H1 (cell line): ENCODE results near the gene DENND4C. TPM values are rescaled to one million over a fixed set of nuclear protein-coding genes. Genes with fewer than 3 reads are reported as not detected.

Experiments used
- CTCF ChIA-PET: fragments of 300-600 bp; sonication (Branson Sonifier 250); formaldehyde crosslinking; loops from one replicate; lab custom pipeline; 2021; ENCODE audit not compliant: partially characterized antibody; lab: Charles Lee
- POLR2A ChIA-PET: fragments of 300-600 bp; sonication (Branson Sonifier 250); formaldehyde crosslinking; loops from one replicate; lab custom pipeline; 2021; ENCODE audit warnings: inconsistent platforms; ENCODE audit not compliant: partially characterized antibody; lab: Charles Lee
- DNase-seq, 2 experiments: peaks; one replicate each; pipeline versions ENCODE4 v3.0.0 to v3.0.0-alpha.2; 2010 to 2022; ENCODE audit warnings: low spot score in 2 of 2, low read depth in 1 of 2, mixed read lengths in 1 of 2
- FAIRE-seq: peaks from 2 replicates; lab custom pipeline; 2011; peaks lifted over from hg19 to GRCh38; lab: Jason Lieb, UNC
- H2AFZ ChIP-seq: 2 replicates; pipeline ENCODE4 v1.8.1; 2012; ENCODE audit warnings: low read length, inconsistent platforms
- H2AK5ac ChIP-seq: 2 replicates; pipeline ENCODE4 v1.6.1; 2013; ENCODE audit warnings: low read depth, low read length
- H2BK120ac ChIP-seq: replicated peaks from 2 replicates; pipeline ENCODE3; 2013; ENCODE audit warnings: low read depth, low read length, inconsistent platforms
- H2BK12ac ChIP-seq: 2 replicates; pipeline ENCODE4 v1.6.1; 2013; ENCODE audit warnings: low read depth, low read length
- H2BK15ac ChIP-seq: 2 replicates; pipeline ENCODE4 v1.6.1; 2013; ENCODE audit warnings: low read length
- H2BK20ac ChIP-seq: 2 replicates; pipeline ENCODE4 v1.6.1; 2013; ENCODE audit warnings: low read length
- H2BK5ac ChIP-seq: 2 replicates; pipeline ENCODE4 v1.6.1; 2013; ENCODE audit warnings: low read depth, low read length
- H3K14ac ChIP-seq: 2 replicates; pipeline ENCODE4 v1.6.1; 2013; ENCODE audit warnings: inconsistent platforms; ENCODE audit not compliant: insufficient read length
- H3K18ac ChIP-seq: 2 replicates; pipeline ENCODE4 v1.6.1; 2013; ENCODE audit warnings: low read length; ENCODE audit errors: extremely low read depth
- H3K23ac ChIP-seq: 2 replicates; pipeline ENCODE4 v1.6.1; 2013; ENCODE audit warnings: inconsistent platforms; ENCODE audit not compliant: insufficient read length
- H3K23me2 ChIP-seq: 2 replicates; pipeline ENCODE4 v1.6.1; 2013; ENCODE audit warnings: low read depth, low read length
- H3K27ac ChIP-seq: 2 replicates; pipeline ENCODE4 v1.6.1; 2011; ENCODE audit warnings: low read depth, low read length, inconsistent platforms
- H3K27me3 ChIP-seq, 4 experiments: replicated peaks in 1 of 4; 1 replicate in 1 of 4; 2 replicates in 3 of 4; pipeline versions ENCODE4 v1.6.1 to v1.8.1; 2011 to 2013; ENCODE audit warnings: low read length in 3 of 4, mild to moderate bottlenecking in 3 of 4, inconsistent platforms in 2 of 4, mixed read lengths in 2 of 4, moderate library complexity in 1 of 4; ENCODE audit not compliant: control insufficient read depth in 3 of 4, insufficient read depth in 3 of 4; ENCODE audit errors: extremely low read depth in 1 of 4
- H3K36me3 ChIP-seq, 4 experiments: 2 replicates each; pipeline versions ENCODE4 v1.6.1 to v1.8.1; 2011 to 2013; ENCODE audit warnings: mild to moderate bottlenecking in 4 of 4, low read length in 3 of 4, moderate library complexity in 2 of 4, control low read depth in 1 of 4, inconsistent platforms in 1 of 4; ENCODE audit not compliant: insufficient read depth in 4 of 4, control insufficient read depth in 2 of 4
- H3K4ac ChIP-seq: replicated peaks from 2 replicates; pipeline ENCODE3; 2013; ENCODE audit warnings: low read length, low read depth, mixed read lengths, inconsistent platforms; ENCODE audit not compliant: insufficient read length
- H3K4me1 ChIP-seq, 4 experiments: replicated peaks in 1 of 4; 1 replicate in 1 of 4; 2 replicates in 3 of 4; pipeline versions ENCODE4 v1.6.1 to v1.8.1; 2011 to 2013; ENCODE audit warnings: low read length in 3 of 4, inconsistent platforms in 2 of 4, mixed read lengths in 1 of 4; ENCODE audit not compliant: insufficient read depth in 4 of 4, control insufficient read depth in 3 of 4
- H3K4me2 ChIP-seq, 2 experiments: 2 replicates each; pipeline versions ENCODE4 v1.6.1 to v1.8.1; 2011 to 2013; ENCODE audit warnings: low read depth in 2 of 2, low read length in 2 of 2, control low read depth in 1 of 2, inconsistent platforms in 1 of 2, mild to moderate bottlenecking in 1 of 2; ENCODE audit not compliant: insufficient read depth in 1 of 2
- H3K4me3 ChIP-seq, 4 experiments: fragments of 200-600, 300-600 bp in 1 of 4; sonication (generic), shearing (Covaris generic), sonication (Bioruptor Twin) in 1 of 4; 2 replicates each; pipeline versions ENCODE4 v1.5.1 to v1.8.1; 2011 to 2016; ENCODE audit warnings: low read length in 4 of 4, low read depth in 3 of 4, control low read depth in 2 of 4, inconsistent platforms in 2 of 4, mild to moderate bottlenecking in 2 of 4, mixed read lengths in 1 of 4, moderate library complexity in 1 of 4; ENCODE audit not compliant: insufficient read depth in 2 of 4; ENCODE audit errors: extremely low read depth in 1 of 4
- H3K56ac ChIP-seq: replicated peaks from 2 replicates; pipeline ENCODE3; 2013; ENCODE audit warnings: low read depth, mild to moderate bottlenecking, mixed read lengths, low read length, inconsistent platforms; ENCODE audit not compliant: insufficient read length
- H3K79me1 ChIP-seq: 2 replicates; pipeline ENCODE4 v1.6.1; 2013; ENCODE audit warnings: low read depth, low read length, control low read depth
- H3K79me2 ChIP-seq, 2 experiments: 2 replicates each; pipeline versions ENCODE4 v1.6.1 to v1.8.1; 2012 to 2013; ENCODE audit warnings: low read length in 2 of 2, mild to moderate bottlenecking in 2 of 2, inconsistent platforms in 1 of 2; ENCODE audit not compliant: insufficient read depth in 2 of 2, control insufficient read depth in 1 of 2
- H3K9ac ChIP-seq, 4 experiments: replicated peaks in 1 of 4; 1 replicate in 1 of 4; 2 replicates in 3 of 4; pipeline versions ENCODE4 v1.6.1 to v1.8.1; 2011 to 2013; ENCODE audit warnings: low read depth in 3 of 4, low read length in 3 of 4, control low read depth in 2 of 4, mild to moderate bottlenecking in 2 of 4, moderate library complexity in 2 of 4, inconsistent platforms in 1 of 4; ENCODE audit errors: extremely low read depth in 1 of 4
- H3K9me3 ChIP-seq, 2 experiments: 2 replicates each; pipeline versions ENCODE4 v1.6.1 to v1.8.1; 2012 to 2013; ENCODE audit warnings: mild to moderate bottlenecking in 2 of 2, moderate library complexity in 2 of 2, control low read depth in 1 of 2, inconsistent platforms in 1 of 2, low read depth in 1 of 2, low read length in 1 of 2, mixed read lengths in 1 of 2; ENCODE audit not compliant: insufficient read depth in 2 of 2
- H4K20me1 ChIP-seq, 2 experiments: replicated peaks in 1 of 2; 2 replicates each; pipeline versions ENCODE3 to v1.8.1; 2011 to 2013; ENCODE audit warnings: inconsistent platforms in 2 of 2, low read length in 2 of 2, mild to moderate bottlenecking in 1 of 2; ENCODE audit not compliant: insufficient read depth in 2 of 2, control insufficient read depth in 1 of 2
- H4K5ac ChIP-seq: 2 replicates; pipeline ENCODE4 v1.6.1; 2013; ENCODE audit warnings: low read length, low read depth, mixed read lengths, inconsistent platforms; ENCODE audit not compliant: insufficient read length
- H4K8ac ChIP-seq: 2 replicates; pipeline ENCODE4 v1.8.0; 2013; ENCODE audit warnings: mild to moderate bottlenecking, moderate library complexity, low read length, inconsistent platforms; ENCODE audit not compliant: insufficient read depth; ENCODE audit errors: extremely low read depth
- H4K91ac ChIP-seq: replicated peaks from 2 replicates; pipeline ENCODE3; 2013; ENCODE audit warnings: low read length, mixed read lengths, inconsistent platforms; ENCODE audit not compliant: insufficient read length
- ATF2 ChIP-seq: IDR thresholded peaks from 2 replicates; pipeline ENCODE4 v1.6.1; 2012; ENCODE audit warnings: low read length, inconsistent platforms
- WGBS, 2 experiments: shearing (Covaris generic) in 1 of 2; methylation state at CpG; one replicate each; pipeline versions ENCODE4 v1.1.6 to v1.1.7; 2013 to 2015; ENCODE audit warnings: low lambda C conversion rate in 2 of 2, mixed read lengths in 2 of 2, inconsistent platforms in 1 of 2, low coverage in 1 of 2, missing lambda C conversion rate in 1 of 2; ENCODE audit not compliant: insufficient replicate concordance in 2 of 2, insufficient coverage in 1 of 2, insufficient read length in 1 of 2; ENCODE audit errors: extremely low coverage in 1 of 2, missing lambda C conversion rate in 1 of 2; 5-methylcytosine and 5-hydroxymethylcytosine counted together
- polyA plus RNA-seq, 7 experiments: library from polyadenylated mRNA; depleted of rRNA in 3 of 7; stranded (reverse) in 5 of 7; unstranded in 2 of 7; fragments of >200 nt in 5 of 7; fragments of 200-250 nt in 2 of 7; gene quantifications; 1 replicate in 5 of 7; 2 replicates in 1 of 7; 4 replicates in 1 of 7; pipeline versions ENCODE4 v1.2.1 to v1.2.3, GENCODE V29; 2011 to 2013; ENCODE audit warnings: missing spikeins in 2 of 7, mixed read lengths in 2 of 7
- total RNA-seq: library from RNA; stranded (reverse); fragmentation: NEBNext Ultra II Directional; extraction: Animal tissue kit (Norgen Biotek cat#: 25700); gene quantifications from 2 replicates; pipeline ENCODE4 v1.2.1, GENCODE V29; 2021
- TF ChIP-seq, protein P1 (sequence below): IDR thresholded peaks from 2 replicates; pipeline ENCODE4 v1.6.1; 2011; ENCODE audit warnings: low read depth, mild to moderate bottlenecking, low read length; ENCODE audit not compliant: insufficient read depth

Gene DENND4C
- total and polyA plus RNA-seq, 2 of the 8 experiments (the other 6 are each of a cell fraction or from before 2014, with no cell fraction given), result 6.9 to 18.9 TPM

DNA sequence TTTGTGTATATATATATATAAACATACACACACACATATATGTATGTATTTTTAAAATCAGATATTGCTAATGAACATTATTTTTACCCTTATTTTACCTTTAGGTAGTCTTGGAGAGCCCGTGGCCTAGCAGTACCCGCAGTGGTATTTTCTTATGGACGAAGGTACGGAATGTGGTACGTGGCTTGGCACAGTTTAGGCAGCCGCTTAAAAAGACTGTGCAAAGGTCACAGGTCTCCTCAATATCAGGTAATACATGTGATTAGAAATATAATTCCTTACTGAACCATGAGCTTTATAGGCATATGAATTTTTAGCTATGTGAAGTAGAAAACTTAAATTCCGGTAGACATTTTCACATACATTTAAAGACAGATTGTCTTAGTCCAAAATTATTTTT is 105.7 kb downstream of the DENND4C start:
- no peak overlapping the region for H4K91ac ChIP-seq
- no peak overlapping the region for H2BK120ac ChIP-seq
- H2BK5ac ChIP-seq, result no peak overlapping the region
- no peak overlapping the region for H3K27ac ChIP-seq
- H3K4me1 ChIP-seq, result no peaks in the 10 kb centered on the region
- no peak overlapping the region for H2AFZ ChIP-seq
- H3K56ac ChIP-seq, result no peak overlapping the region
- H3K18ac ChIP-seq, result no peak overlapping the region
- no peak for DNase-seq
- H3K9me3 ChIP-seq, result no peaks in the 10 kb centered on the region
- no peak for FAIRE-seq
- H2BK15ac ChIP-seq, result no peak overlapping the region
- H4K5ac ChIP-seq, result no peak overlapping the region
- H3K4me2 ChIP-seq, result no peak overlapping the region
- no peak overlapping the region for H3K9ac ChIP-seq
- H2BK20ac ChIP-seq, result no peak overlapping the region
- no peaks in the 10 kb centered on the region for H3K79me1 ChIP-seq
- no peak overlapping the region for H2AK5ac ChIP-seq
- H3K23ac ChIP-seq, result no peak overlapping the region
- no peak overlapping the region for H2BK12ac ChIP-seq
- peaks cover 0 to 28% (median 6%) of the 10 kb centered on the region in 4 experiments; a peak in 3 of 8 replicates for H3K36me3 ChIP-seq
- TF ChIP-seq, protein P1, sequence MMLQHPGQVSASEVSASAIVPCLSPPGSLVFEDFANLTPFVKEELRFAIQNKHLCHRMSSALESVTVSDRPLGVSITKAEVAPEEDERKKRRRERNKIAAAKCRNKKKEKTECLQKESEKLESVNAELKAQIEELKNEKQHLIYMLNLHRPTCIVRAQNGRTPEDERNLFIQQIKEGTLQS, result no peak
- TF ChIP-seq ATF2, result no peak
- ChIA-PET CTCF (interaction anchor here (1.3 kb wide), 1 partner anchor 161 kb away, joined by 3 read pairs; no protein-coding TSS in a partner anchor), POLR2A (no interaction called here)
- no peak overlapping the region for H4K8ac ChIP-seq
- peaks cover 0 to 2% of the 10 kb centered on the region in 2 experiments for H4K20me1 ChIP-seq
- H3K14ac ChIP-seq, result no peak overlapping the region
- no peak overlapping the region for H3K4me3 ChIP-seq
- H3K27me3 ChIP-seq, result no peaks in the 10 kb centered on the region
- no peaks in the 10 kb centered on the region for H3K79me2 ChIP-seq
- H3K23me2 ChIP-seq, result no peaks in the 10 kb centered on the region
- 96% methylated on average over 7 of the region's 7 CpGs; no CpG with 5 or more reads in 1 of the 2 experiments for WGBS, 2 experiments
- no peak overlapping the region for H3K4ac ChIP-seq
